ENCODE data around the gene C11orf91.

C11orf91 gene

GRCh38 chr11:33667819-33668467, 32.7 kb downstream of the C11orf91 start:
- TF ChIP-seq EZH2phosphoT487 (IDR thresholded peaks at IDR 0.05; ENCODE audit: low read depth) (no peak), CTCF (IDR thresholded peaks at IDR 0.05; ENCODE audit: low read depth, low read length) (no peak)
- no peak overlapping the region for H3K4me2 ChIP-seq (ENCODE audit: low read length)
- H3K9me3 ChIP-seq (ENCODE audit: insufficient read depth, low read length): no peaks in the 10 kb centered on the region
- H2AFZ ChIP-seq (ENCODE audit: low read depth, low read length): no peak overlapping the region
- H3K79me2 ChIP-seq (ENCODE audit: low read length): no peaks in the 10 kb centered on the region
- peaks cover 26% of the 10 kb centered on the region for H3K27me3 ChIP-seq (ENCODE audit: low read depth, low read length)
- no peak overlapping the region for H3K4me3 ChIP-seq (ENCODE audit: low read length)
- no peaks in the 10 kb centered on the region for H3K36me3 ChIP-seq (replicated peaks; ENCODE audit: low read depth, low read length)
- no peaks in the 10 kb centered on the region for H3K4me1 ChIP-seq (ENCODE audit: low read length)
- H3K27ac ChIP-seq (ENCODE audit: low read length): no peak overlapping the region
- no peak overlapping the region for H3K9ac ChIP-seq (ENCODE audit: low read length)
- H4K20me1 ChIP-seq (ENCODE audit: insufficient read depth, low read length): no peaks in the 10 kb centered on the region

DNA sequence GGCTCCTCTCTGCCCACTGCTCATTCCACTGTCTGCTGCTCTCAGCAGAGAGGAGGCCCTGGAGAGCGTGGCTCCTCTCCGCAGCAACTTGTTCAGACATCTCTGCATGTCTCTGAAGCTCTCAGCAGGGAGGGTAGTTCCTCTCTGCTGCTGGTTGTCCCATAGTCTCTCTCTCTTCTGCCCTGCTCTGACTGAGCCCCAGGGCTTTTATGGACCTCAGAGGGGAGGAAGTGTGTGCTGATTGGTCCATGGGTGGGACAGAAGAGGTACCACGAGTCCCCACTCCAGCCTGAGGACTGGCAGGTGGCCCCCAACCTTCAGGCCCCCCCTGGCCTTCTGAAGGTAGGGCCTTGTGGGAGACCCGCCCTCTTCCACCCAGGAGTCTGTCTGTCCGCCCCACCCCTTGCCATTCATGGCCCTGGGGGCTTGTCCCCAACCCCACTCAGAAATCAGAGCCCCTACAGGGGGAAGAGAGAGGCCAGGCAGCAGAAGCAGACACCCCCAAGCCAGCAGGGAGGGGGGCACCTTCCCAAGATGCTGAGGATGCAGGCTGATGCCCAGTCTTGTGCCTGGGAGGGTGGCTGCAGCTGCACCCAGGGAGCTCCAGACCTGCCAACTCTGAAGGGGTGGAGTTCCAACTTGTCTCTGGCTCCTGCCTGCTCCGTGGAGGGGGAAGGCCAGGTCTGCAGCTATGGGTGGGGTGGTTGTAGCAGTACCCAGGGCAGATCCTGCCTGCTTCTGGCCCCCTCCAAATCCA, 35.1 kb downstream of the C11orf91 start:
- Histone ChIP-seq H3K9me3 (ENCODE audit: insufficient read depth, low read length) (no peaks in the 10 kb centered on the region), H4K20me1 (ENCODE audit: insufficient read depth, low read length) (no peaks in the 10 kb centered on the region), H2AFZ (ENCODE audit: low read depth, low read length) (no peak overlapping the region), H3K9ac (ENCODE audit: low read length) (no peak overlapping the region), H3K27me3 (ENCODE audit: low read depth, low read length) (peaks cover 14% of the 10 kb centered on the region), H3K27ac (ENCODE audit: low read length) (no peak overlapping the region), H3K4me2 (ENCODE audit: low read length) (no peak overlapping the region), H3K79me2 (ENCODE audit: low read length) (no peaks in the 10 kb centered on the region), H3K36me3 (replicated peaks; ENCODE audit: low read depth, low read length) (no peaks in the 10 kb centered on the region), H3K4me3 (ENCODE audit: low read length) (no peak overlapping the region), H3K4me1 (ENCODE audit: low read length) (no peaks in the 10 kb centered on the region)
- TF ChIP-seq EZH2phosphoT487 (IDR thresholded peaks at IDR 0.05; ENCODE audit: low read depth): no peak
- no peak for TF ChIP-seq CTCF (IDR thresholded peaks at IDR 0.05; ENCODE audit: low read depth, low read length)

DNA sequence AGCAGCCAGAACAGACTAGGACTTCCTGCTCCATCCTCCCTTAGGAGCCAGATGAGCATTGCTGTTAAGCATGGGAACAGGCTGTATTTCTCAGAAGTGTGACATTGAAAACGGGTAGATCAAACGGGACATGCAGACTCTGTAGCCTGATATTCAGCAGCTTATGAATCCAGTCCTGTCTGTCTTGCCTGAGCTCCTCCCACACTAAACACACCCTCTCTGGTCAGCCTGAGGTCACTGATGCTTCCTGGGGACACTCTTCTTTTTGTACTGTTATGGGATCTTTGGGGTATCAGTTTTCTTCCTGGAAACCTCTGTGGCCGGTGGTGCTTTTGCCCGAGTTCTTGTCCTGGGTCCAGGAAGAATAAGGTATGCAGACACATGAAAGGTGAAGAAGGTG, 35.8 kb downstream of the C11orf91 start:
- no peaks in the 10 kb centered on the region for H4K20me1 ChIP-seq (ENCODE audit: insufficient read depth, low read length)
- H3K79me2 ChIP-seq (ENCODE audit: low read length): no peaks in the 10 kb centered on the region
- no peak overlapping the region for H3K4me3 ChIP-seq (ENCODE audit: low read length)
- H3K27ac ChIP-seq (ENCODE audit: low read length): no peak overlapping the region
- no peak overlapping the region for H2AFZ ChIP-seq (ENCODE audit: low read depth, low read length)
- no peak overlapping the region for H3K4me2 ChIP-seq (ENCODE audit: low read length)
- no peaks in the 10 kb centered on the region for H3K9me3 ChIP-seq (ENCODE audit: insufficient read depth, low read length)
- no peak for TF ChIP-seq CTCF (IDR thresholded peaks at IDR 0.05; ENCODE audit: low read depth, low read length)
- TF ChIP-seq EZH2phosphoT487 (IDR thresholded peaks at IDR 0.05; ENCODE audit: low read depth): no peak
- no peaks in the 10 kb centered on the region for H3K4me1 ChIP-seq (ENCODE audit: low read length)
- H3K27me3 ChIP-seq (ENCODE audit: low read depth, low read length): peaks cover 7% of the 10 kb centered on the region
- H3K9ac ChIP-seq (ENCODE audit: low read length): no peak overlapping the region
- H3K36me3 ChIP-seq (replicated peaks; ENCODE audit: low read depth, low read length): no peaks in the 10 kb centered on the region

- H3K4me1 ChIP-seq (ENCODE audit: low read length): no peaks in the 10 kb centered on the region
- H3K27me3 ChIP-seq (ENCODE audit: low read depth, low read length): peaks cover 6% of the 10 kb centered on the region
- H2AFZ ChIP-seq (ENCODE audit: low read depth, low read length): no peak overlapping the region
- no peaks in the 10 kb centered on the region for H3K9me3 ChIP-seq (ENCODE audit: insufficient read depth, low read length)
- H3K79me2 ChIP-seq (ENCODE audit: low read length): no peaks in the 10 kb centered on the region
- TF ChIP-seq CTCF (IDR thresholded peaks at IDR 0.05; ENCODE audit: low read depth, low read length) (no peak), EZH2phosphoT487 (IDR thresholded peaks at IDR 0.05; ENCODE audit: low read depth) (no peak)
- H4K20me1 ChIP-seq (ENCODE audit: insufficient read depth, low read length): no peaks in the 10 kb centered on the region
- H3K36me3 ChIP-seq (replicated peaks; ENCODE audit: low read depth, low read length): no peaks in the 10 kb centered on the region
- H3K4me3 ChIP-seq (ENCODE audit: low read length): no peak overlapping the region
- no peak overlapping the region for H3K4me2 ChIP-seq (ENCODE audit: low read length)
- no peak overlapping the region for H3K27ac ChIP-seq (ENCODE audit: low read length)
- no peak overlapping the region for H3K9ac ChIP-seq (ENCODE audit: low read length)
Measured at GRCh38 chr11:33664166-33664565, 36.5 kb downstream of the C11orf91 start.
